ENCODE data around the gene OPN4.
A peak's percentile ranks its signal among the peaks of the same experiment; 100 is the strongest.

The OPN4 gene

DNA sequence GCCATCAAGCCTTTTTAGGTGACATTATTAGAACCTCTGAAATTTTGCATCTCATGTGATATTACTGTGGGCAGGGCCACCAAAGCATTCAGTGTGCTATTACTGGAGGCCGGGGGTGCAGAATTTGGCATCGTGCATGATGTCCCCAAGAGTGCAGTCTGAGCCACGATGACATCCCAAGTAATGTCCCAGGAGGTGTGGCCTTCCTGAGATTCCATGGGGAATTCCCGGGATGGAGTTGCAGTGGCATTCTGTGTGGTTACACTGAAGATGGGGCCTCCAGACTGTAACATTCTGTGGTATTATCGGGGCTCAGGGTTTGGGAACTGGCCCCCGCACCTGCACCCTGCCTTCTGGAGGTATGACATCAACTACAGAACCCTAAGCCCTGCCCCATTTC, 23.0 kb downstream of the OPN4 start:
- no peak for TF ChIP-seq USF1 (IDR thresholded peaks at IDR 0.05)
- no peak for TF ChIP-seq TEAD4 (IDR thresholded peaks at IDR 0.05)
- no peak for TF ChIP-seq RAD21 (IDR thresholded peaks at IDR 0.05; ENCODE audit: low read depth)
- no peak for TF ChIP-seq TAF1 (IDR thresholded peaks at IDR 0.05; ENCODE audit: low read depth)
- TF ChIP-seq, protein P1, sequence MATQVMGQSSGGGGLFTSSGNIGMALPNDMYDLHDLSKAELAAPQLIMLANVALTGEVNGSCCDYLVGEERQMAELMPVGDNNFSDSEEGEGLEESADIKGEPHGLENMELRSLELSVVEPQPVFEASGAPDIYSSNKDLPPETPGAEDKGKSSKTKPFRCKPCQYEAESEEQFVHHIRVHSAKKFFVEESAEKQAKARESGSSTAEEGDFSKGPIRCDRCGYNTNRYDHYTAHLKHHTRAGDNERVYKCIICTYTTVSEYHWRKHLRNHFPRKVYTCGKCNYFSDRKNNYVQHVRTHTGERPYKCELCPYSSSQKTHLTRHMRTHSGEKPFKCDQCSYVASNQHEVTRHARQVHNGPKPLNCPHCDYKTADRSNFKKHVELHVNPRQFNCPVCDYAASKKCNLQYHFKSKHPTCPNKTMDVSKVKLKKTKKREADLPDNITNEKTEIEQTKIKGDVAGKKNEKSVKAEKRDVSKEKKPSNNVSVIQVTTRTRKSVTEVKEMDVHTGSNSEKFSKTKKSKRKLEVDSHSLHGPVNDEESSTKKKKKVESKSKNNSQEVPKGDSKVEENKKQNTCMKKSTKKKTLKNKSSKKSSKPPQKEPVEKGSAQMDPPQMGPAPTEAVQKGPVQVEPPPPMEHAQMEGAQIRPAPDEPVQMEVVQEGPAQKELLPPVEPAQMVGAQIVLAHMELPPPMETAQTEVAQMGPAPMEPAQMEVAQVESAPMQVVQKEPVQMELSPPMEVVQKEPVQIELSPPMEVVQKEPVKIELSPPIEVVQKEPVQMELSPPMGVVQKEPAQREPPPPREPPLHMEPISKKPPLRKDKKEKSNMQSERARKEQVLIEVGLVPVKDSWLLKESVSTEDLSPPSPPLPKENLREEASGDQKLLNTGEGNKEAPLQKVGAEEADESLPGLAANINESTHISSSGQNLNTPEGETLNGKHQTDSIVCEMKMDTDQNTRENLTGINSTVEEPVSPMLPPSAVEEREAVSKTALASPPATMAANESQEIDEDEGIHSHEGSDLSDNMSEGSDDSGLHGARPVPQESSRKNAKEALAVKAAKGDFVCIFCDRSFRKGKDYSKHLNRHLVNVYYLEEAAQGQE (IDR thresholded peaks at IDR 0.05; ENCODE audit: low read depth) = no peak
- no peak for TF ChIP-seq EP300 (IDR thresholded peaks at IDR 0.05; ENCODE audit: borderline replicate concordance)
- no peak for TF ChIP-seq ZBTB7A (IDR thresholded peaks at IDR 0.05; ENCODE audit: low read depth)
- no peak for TF ChIP-seq YY1 (IDR thresholded peaks at IDR 0.05; ENCODE audit: low read depth)
- no peak for TF ChIP-seq MAX (IDR thresholded peaks at IDR 0.05)
- TF ChIP-seq FOXM1 (IDR thresholded peaks at IDR 0.05; ENCODE audit: borderline replicate concordance, low read depth) = no peak
- TF ChIP-seq CEBPB (IDR thresholded peaks at IDR 0.05) = no peak
- no peak for TF ChIP-seq EGR1 (IDR thresholded peaks at IDR 0.05)
- no peak for TF ChIP-seq CREB1 (IDR thresholded peaks at IDR 0.05; ENCODE audit: low read depth)

GRCh38 chr10:86678999-86679792, 24.8 kb downstream of the OPN4 start:
- TF ChIP-seq NFIC (IDR thresholded peaks at IDR 0.05) (no peak), TCF12 (IDR thresholded peaks at IDR 0.05; ENCODE audit: low read depth) (no peak), CREB1 (IDR thresholded peaks at IDR 0.05; ENCODE audit: low read depth) (no peak), USF1 (IDR thresholded peaks at IDR 0.05) (no peak), TEAD4 (IDR thresholded peaks at IDR 0.05) (no peak), TAF1 (IDR thresholded peaks at IDR 0.05; ENCODE audit: low read depth) (no peak), YY1 (IDR thresholded peaks at IDR 0.05; ENCODE audit: low read depth) (no peak), EGR1 (IDR thresholded peaks at IDR 0.05) (no peak), CEBPB (IDR thresholded peaks at IDR 0.05) (no peak), FOXM1 (IDR thresholded peaks at IDR 0.05; ENCODE audit: borderline replicate concordance, low read depth) (no peak)
- TF ChIP-seq, protein P1 (IDR thresholded peaks at IDR 0.05; ENCODE audit: low read depth) = no peak

DNA sequence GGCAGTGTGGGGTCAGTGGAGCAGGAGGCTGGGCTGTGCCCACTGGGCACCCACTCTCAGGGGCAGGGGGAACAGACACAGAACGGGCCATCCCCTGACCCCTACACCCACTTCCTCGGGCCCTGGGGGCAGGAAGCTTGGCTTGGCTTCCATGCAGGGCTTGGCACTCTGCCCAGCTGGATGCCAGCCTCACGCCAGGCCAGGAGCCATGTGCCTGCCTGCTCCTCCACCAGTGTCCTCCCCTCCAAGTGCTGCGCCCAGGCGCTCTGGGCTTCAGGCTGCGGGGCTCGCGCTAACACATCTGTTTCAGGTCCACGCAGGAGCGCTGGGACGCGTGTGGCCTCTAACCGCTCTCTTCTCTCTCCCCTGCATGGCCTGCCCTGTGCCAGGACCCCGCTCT, 26.7 kb downstream of the OPN4 start:
- TF ChIP-seq NFIC (IDR thresholded peaks at IDR 0.05) = peak; percentile 80
- no peak for TF ChIP-seq MAX (IDR thresholded peaks at IDR 0.05)

- no peak for TF ChIP-seq EP300 (IDR thresholded peaks at IDR 0.05; ENCODE audit: borderline replicate concordance)
- TF ChIP-seq USF1 (IDR thresholded peaks at IDR 0.05) = no peak
- no peak for TF ChIP-seq EGR1 (IDR thresholded peaks at IDR 0.05)
- no peak for TF ChIP-seq TAF1 (IDR thresholded peaks at IDR 0.05; ENCODE audit: low read depth)
These were observed 27.5 kb downstream of the OPN4 start for GRCh38 chr10:86681722-86682386.

- TF ChIP-seq EGR1 (IDR thresholded peaks at IDR 0.05) = no peak
- TF ChIP-seq YY1 (IDR thresholded peaks at IDR 0.05; ENCODE audit: low read depth) = no peak
- no peak for TF ChIP-seq FOXM1 (IDR thresholded peaks at IDR 0.05; ENCODE audit: borderline replicate concordance, low read depth)
- no peak for TF ChIP-seq TEAD4 (IDR thresholded peaks at IDR 0.05)
- no peak for TF ChIP-seq RAD21 (IDR thresholded peaks at IDR 0.05; ENCODE audit: low read depth)
- TF ChIP-seq TAF1 (IDR thresholded peaks at IDR 0.05; ENCODE audit: low read depth) = no peak
- TF ChIP-seq ZBTB7A (IDR thresholded peaks at IDR 0.05; ENCODE audit: low read depth) = no peak
- TF ChIP-seq USF1 (IDR thresholded peaks at IDR 0.05) = no peak
- TF ChIP-seq TCF12 (IDR thresholded peaks at IDR 0.05; ENCODE audit: low read depth) = no peak
- no peak for TF ChIP-seq NFIC (IDR thresholded peaks at IDR 0.05)
- TF ChIP-seq, protein P1 (IDR thresholded peaks at IDR 0.05; ENCODE audit: low read depth) = no peak
- no peak for TF ChIP-seq MAX (IDR thresholded peaks at IDR 0.05)
- no peak for TF ChIP-seq EP300 (IDR thresholded peaks at IDR 0.05; ENCODE audit: borderline replicate concordance)
- no peak for TF ChIP-seq CEBPB (IDR thresholded peaks at IDR 0.05)
These were observed 28.3 kb downstream of the OPN4 start for GRCh38 chr10:86682675-86683074.
